HL-60 (cell line): ENCODE measurements around the gene SH3RF2.

Experiments
- DNase-seq, 2 experiments: peaks; one replicate each; pipeline ENCODE4 v3.0.0-alpha.2; 2010 to 2020; ENCODE audit warnings: low read depth in 1 of 2, low spot score in 1 of 2
- H3K27ac ChIP-seq: fragments of 250-450 bp; sonication (Bioruptor Pico); replicated peaks from 2 replicates; pipeline ENCODE4 v1.5.1; 2020; ENCODE audit warnings: mild to moderate bottlenecking, moderate library complexity
- H3K27me3 ChIP-seq: fragments of 250-450 bp; sonication (Bioruptor Pico); 2 replicates; pipeline ENCODE4 v1.5.1; 2021; ENCODE audit warnings: mild to moderate bottlenecking, moderate library complexity; ENCODE audit not compliant: insufficient read depth, poor library complexity, severe bottlenecking
- H3K4me3 ChIP-seq: replicated peaks from 2 replicates; pipeline ENCODE4 v1.5.1; 2011; ENCODE audit warnings: mild to moderate bottlenecking, control low read depth, low read length; ENCODE audit not compliant: insufficient read depth
- GABPA ChIP-seq: IDR thresholded peaks from 2 replicates; pipeline ENCODE4 v1.6.1; 2012; ENCODE audit warnings: low read depth
- POLR2AphosphoS5 ChIP-seq: IDR thresholded peaks from 2 replicates; pipeline ENCODE4 v1.6.1; 2012; ENCODE audit warnings: low read depth
- REST ChIP-seq: IDR thresholded peaks from 2 replicates; pipeline ENCODE4 v1.6.1; 2012; ENCODE audit warnings: low read depth; ENCODE audit not compliant: insufficient replicate concordance
- SPI1 ChIP-seq: IDR thresholded peaks from 2 replicates; pipeline ENCODE4 v1.6.1; 2012; ENCODE audit warnings: low read depth, mild to moderate bottlenecking, borderline replicate concordance
- TF ChIP-seq, protein P1 (sequence below): IDR thresholded peaks from one replicate; pipeline ENCODE4 v1.5.1; 2011; ENCODE audit warnings: low read length, control low read depth, inconsistent platforms; ENCODE audit not compliant: insufficient read depth

SH3RF2 gene

GRCh38 chr5:145946112-145946861 is 9.9 kb downstream of the SH3RF2 start:
- Histone ChIP-seq H3K27me3 (no peaks in the 10 kb centered on the region), H3K27ac (no peak overlapping the region), H3K4me3 (no peak overlapping the region)
- TF ChIP-seq REST: no peak
- TF ChIP-seq SPI1: no peak
- TF ChIP-seq GABPA: no peak
- no peak for TF ChIP-seq POLR2AphosphoS5
- TF ChIP-seq, protein P1, sequence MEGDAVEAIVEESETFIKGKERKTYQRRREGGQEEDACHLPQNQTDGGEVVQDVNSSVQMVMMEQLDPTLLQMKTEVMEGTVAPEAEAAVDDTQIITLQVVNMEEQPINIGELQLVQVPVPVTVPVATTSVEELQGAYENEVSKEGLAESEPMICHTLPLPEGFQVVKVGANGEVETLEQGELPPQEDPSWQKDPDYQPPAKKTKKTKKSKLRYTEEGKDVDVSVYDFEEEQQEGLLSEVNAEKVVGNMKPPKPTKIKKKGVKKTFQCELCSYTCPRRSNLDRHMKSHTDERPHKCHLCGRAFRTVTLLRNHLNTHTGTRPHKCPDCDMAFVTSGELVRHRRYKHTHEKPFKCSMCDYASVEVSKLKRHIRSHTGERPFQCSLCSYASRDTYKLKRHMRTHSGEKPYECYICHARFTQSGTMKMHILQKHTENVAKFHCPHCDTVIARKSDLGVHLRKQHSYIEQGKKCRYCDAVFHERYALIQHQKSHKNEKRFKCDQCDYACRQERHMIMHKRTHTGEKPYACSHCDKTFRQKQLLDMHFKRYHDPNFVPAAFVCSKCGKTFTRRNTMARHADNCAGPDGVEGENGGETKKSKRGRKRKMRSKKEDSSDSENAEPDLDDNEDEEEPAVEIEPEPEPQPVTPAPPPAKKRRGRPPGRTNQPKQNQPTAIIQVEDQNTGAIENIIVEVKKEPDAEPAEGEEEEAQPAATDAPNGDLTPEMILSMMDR: no peak
- peak; percentile 24 to 41 for DNase-seq

DNA sequence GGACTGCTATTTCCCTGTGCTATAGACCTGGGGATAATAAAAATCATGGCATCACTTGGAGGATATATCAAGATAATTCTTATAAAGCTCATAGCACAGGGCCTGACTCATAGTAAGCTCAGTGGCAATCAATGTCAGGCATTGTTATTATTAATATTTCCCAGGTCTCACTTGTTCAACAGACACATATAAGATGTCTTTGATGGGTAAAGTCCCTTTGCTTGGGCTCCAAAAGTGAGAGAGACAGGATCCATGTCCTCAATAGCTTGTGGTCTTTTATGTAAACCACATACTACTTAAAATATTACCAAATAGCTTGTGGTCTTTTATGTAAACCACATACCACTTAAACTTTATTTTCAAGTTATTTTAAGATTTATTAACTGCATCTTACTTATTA is 11.2 kb downstream of the SH3RF2 start:
- no peak overlapping the region for H3K27ac ChIP-seq
- no peak for TF ChIP-seq GABPA
- no peak for TF ChIP-seq REST
- TF ChIP-seq, protein P1: no peak
- TF ChIP-seq POLR2AphosphoS5: no peak
- TF ChIP-seq SPI1: no peak
- DNase-seq: no peak
- no peaks in the 10 kb centered on the region for H3K27me3 ChIP-seq
- no peak overlapping the region for H3K4me3 ChIP-seq

DNA sequence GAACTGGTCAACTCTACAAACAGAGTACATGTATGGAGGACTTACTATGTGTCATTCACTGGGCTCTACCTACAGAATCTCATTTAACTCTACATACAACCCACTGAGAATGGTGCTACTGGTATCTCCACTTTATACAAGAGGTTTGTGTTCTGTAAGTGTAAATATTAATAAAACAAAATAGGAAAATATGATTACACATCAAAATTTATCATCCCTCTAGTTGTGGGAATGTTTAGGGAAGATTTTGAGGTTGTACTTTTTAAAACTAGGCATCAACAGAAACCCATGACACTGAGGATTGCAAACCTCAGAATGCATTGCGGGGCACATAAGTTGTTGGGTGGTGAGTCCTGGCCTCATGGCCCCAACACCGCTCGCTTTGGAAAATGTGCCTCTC is 11.7 kb downstream of the SH3RF2 start:
- Histone ChIP-seq H3K27ac (no peak overlapping the region), H3K4me3 (no peak overlapping the region), H3K27me3 (no peaks in the 10 kb centered on the region)
- TF ChIP-seq REST (no peak), POLR2AphosphoS5 (no peak), SPI1 (no peak), GABPA (no peak)
- TF ChIP-seq, protein P1: no peak
- DNase-seq: no peak
